NCI-H146 treated with DMSO at 0.1 percent for 48 hours (cell line): ENCODE results near the gene CHORDC1.

ENCODE experiments used
- DNase-seq: peaks from one replicate; lab custom pipeline; 2025; ENCODE audit not compliant: unreplicated experiment; lab: John Stamatoyannopoulos, UW

Gene CHORDC1

GRCh38 chr11:90222459-90223247, at the start of gene CHORDC1:
Gene CHORDC1, minus strand, starts transcription at chr11:90223049. Its CDS starts 95 bp downstream, at chr11:90222954.
- peak; percentile 69 for DNase-seq

GRCh38 chr11:90257158-90257525, 34.3 kb upstream of the CHORDC1 start:
- DNase-seq = no peak

GRCh38 chr11:90256404-90257157, 33.7 kb upstream of the CHORDC1 start:
- DNase-seq = no peak

- DNase-seq = no peak
These were observed 31.2 kb upstream of the CHORDC1 start for GRCh38 chr11:90254065-90254464.

- no peak for DNase-seq
These were observed 29.2 kb upstream of the CHORDC1 start for GRCh38 chr11:90252053-90252452.

GRCh38 chr11:90251599-90251998, 28.8 kb upstream of the CHORDC1 start:
- DNase-seq = no peak

- no peak for DNase-seq
These were observed 28.1 kb upstream of the CHORDC1 start for GRCh38 chr11:90250970-90251369.

- DNase-seq = no peak
These were observed 23.6 kb upstream of the CHORDC1 start for GRCh38 chr11:90246468-90246867.

GRCh38 chr11:90243534-90243933, 20.7 kb upstream of the CHORDC1 start:
- peak; percentile 78 for DNase-seq

- no peak for DNase-seq
These were observed 20.1 kb upstream of the CHORDC1 start for GRCh38 chr11:90242894-90243416.

- DNase-seq = no peak
These were observed 18.6 kb upstream of the CHORDC1 start for GRCh38 chr11:90241414-90241813.

- DNase-seq = peak; percentile 47
These were observed 17.3 kb upstream of the CHORDC1 start for GRCh38 chr11:90239967-90240636.

- no peak for DNase-seq
These were observed 14.2 kb upstream of the CHORDC1 start for GRCh38 chr11:90237004-90237403.

- no peak for DNase-seq
These were observed 12.7 kb upstream of the CHORDC1 start for GRCh38 chr11:90235526-90235925.

- no peak for DNase-seq
These were observed 12.1 kb upstream of the CHORDC1 start for GRCh38 chr11:90234977-90235376.

GRCh38 chr11:90229791-90230190, 6.9 kb upstream of the CHORDC1 start:
- no peak for DNase-seq

- no peak for DNase-seq
These were observed 5.2 kb upstream of the CHORDC1 start for GRCh38 chr11:90228056-90228455.

- DNase-seq = no peak
These were observed 368 bp upstream of the CHORDC1 start for GRCh38 chr11:90223248-90223585.

GRCh38 chr11:90221803-90222458, 918 bp downstream of the CHORDC1 start:
- DNase-seq = peak; percentile 44

GRCh38 chr11:90220391-90220790, 2.5 kb downstream of the CHORDC1 start:
- no peak for DNase-seq

GRCh38 chr11:90219438-90219837, 3.4 kb downstream of the CHORDC1 start:
- no peak for DNase-seq
